D721Med (cell line): ENCODE measurements around the gene POPDC2.
A peak's percentile ranks its signal among the peaks of the same experiment; 100 is the strongest.

Experiments used
- DNase-seq: peaks from one replicate; pipeline ENCODE4 v3.0.0; 2011; ENCODE audit warnings: low spot score; ENCODE audit not compliant: insufficient read length
- FAIRE-seq: peaks from 2 replicates; lab custom pipeline; 2011; peaks lifted over from hg19 to GRCh38; lab: Jason Lieb, UNC
- CTCF ChIP-seq: IDR thresholded peaks from 2 replicates; pipeline ENCODE4 v1.5.1; 2012; ENCODE audit warnings: mild to moderate bottlenecking, control low read depth; ENCODE audit not compliant: insufficient read depth; ENCODE audit errors: missing control alignments

The POPDC2 gene

DNA sequence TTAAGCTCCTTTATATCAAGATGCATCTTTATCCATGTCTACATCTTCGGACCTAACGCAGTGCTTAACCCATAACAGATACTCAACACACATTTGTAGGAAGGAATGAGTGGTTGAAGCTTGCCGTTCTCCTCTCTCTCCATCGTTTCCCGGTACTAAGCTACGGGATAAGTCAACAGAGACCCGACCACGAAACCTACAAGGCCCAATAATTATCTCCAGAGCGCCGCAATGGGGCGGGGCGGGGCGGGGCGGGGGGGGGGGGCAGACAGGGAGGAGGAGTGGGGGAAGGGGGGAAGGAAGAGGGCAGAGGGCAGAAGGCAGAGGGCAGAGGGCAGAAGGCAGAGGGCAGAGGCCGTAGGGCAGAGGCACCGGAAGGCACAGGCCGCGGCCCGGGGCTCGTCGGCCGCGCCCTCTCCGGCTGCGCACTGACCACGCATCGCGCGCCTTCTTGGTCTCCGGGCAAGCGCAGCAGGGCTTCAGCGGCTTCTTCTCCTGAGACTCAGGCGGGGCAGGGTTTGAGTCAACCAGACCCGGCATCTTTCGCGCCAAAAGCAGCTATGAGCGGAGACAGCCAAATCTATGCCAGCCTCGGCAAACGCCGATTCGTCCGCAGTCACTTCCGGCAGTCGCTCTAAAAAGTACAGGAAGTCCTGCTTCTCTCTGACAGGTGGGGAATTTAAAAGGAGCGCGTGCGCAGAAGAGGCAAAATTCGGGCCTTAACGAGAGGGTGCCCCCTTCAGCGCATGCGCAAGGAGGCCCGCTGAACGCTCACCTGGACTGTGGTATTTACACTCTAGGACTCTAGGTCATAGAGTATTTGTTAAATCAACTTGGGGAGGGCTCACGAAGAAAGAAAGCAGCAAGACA lies 16.6 kb upstream of the POPDC2 start, which contains the start of gene COX17:
Gene COX17 (minus strand): TSS at position 636 of the 870 bp plus-strand sequence. CDS start 96 bp downstream, at position 540.
- no peak for TF ChIP-seq CTCF
- DNase-seq (peak; percentile 71), FAIRE-seq (peak; percentile 84)

- DNase-seq (no peak), FAIRE-seq (peak; percentile 90)
- no peak for TF ChIP-seq CTCF
These were observed 15.6 kb upstream of the POPDC2 start for GRCh38 chr3:119676020-119676419.

DNA sequence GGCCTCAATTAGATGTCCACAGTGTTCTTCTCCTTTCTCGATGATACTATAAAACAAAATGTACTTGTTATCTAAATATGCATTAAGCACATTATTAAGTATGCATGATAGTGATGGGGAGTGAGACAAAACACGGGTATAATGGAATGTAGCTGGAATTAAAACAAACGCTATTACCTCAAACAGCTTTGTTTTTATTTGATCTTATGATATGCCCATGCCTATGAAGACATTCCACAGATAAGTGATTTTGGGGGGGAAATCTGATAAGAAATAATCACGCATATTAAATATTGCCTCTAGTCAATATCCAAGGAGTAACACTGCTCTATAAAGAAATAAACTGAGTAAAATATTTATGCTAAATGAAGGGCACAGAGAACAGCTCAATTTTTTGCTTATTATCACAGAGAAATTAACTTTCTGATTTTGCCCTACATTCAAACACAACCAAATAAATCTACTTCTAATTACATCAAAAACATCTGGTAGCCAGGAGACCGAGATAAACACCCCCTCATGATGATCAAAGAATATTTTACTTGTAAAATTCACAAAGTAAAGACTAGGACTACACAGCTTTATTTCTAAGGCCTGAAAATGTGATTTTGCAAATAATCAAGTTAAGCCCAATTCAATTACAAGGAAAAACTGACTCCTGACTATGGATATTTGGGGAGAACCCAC lies 14.9 kb upstream of the POPDC2 start:
- FAIRE-seq: no peak
- TF ChIP-seq CTCF: no peak
- DNase-seq: no peak

GRCh38 chr3:119673875-119674274 lies 13.5 kb upstream of the POPDC2 start:
- no peak for DNase-seq
- no peak for FAIRE-seq
- TF ChIP-seq CTCF: no peak

DNA sequence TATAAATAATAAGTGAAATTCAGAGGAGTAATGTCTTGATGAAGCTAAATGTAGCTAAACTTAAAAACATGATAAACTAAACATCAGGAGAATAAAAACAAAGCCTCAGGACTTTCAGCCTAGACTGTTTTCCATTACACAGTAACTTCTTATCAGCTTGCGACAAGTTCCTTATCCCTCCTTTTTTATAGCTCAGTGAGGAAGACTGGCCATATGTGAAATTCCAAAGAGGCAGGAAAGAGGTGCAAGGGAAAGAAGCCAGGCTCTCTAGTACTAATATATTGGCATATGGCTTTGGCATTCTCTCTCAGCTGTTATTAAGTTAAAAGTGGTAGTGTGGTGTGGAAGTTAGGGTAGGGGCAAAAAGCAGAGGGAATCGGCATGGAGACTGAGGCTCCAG lies 12.4 kb upstream of the POPDC2 start:
- DNase-seq (no peak), FAIRE-seq (no peak)
- no peak for TF ChIP-seq CTCF

- no peak for TF ChIP-seq CTCF
- no peak for FAIRE-seq
- DNase-seq: no peak
These were observed 9.6 kb upstream of the POPDC2 start for GRCh38 chr3:119669906-119670570.
